ENCODE measurements around the gene TET1.

GRCh38 chr10:68536973-68537372, 23.2 kb upstream of the TET1 start:
- TF ChIP-seq GATA3 (IDR thresholded peaks at IDR 0.05; ENCODE audit: low read depth, low read length) (no peak), GATA2 (IDR thresholded peaks at IDR 0.05; ENCODE audit: low read depth, low read length) (no peak)
